Activated CD4-positive, CD25-positive, alpha-beta regulatory T cell treated with anti-CD3 and anti-CD28 coated beads, Interleukin-2, amount 50 U/mL, for 16 hours (primary cell): Measurements from ENCODE around the gene ADAMTS18.

Experiments used
- DNase-seq: peaks from one replicate; pipeline ENCODE4 v3.0.0-alpha.2; 2020; ENCODE audit warnings: low read depth, low spot score

ADAMTS18 gene

GRCh38 chr16:77437859-77438258 lies 3.0 kb upstream of the ADAMTS18 start:
- DNase-seq, result no peak

- no peak for DNase-seq
Measured at GRCh38 chr16:77435272-77435820, 512 bp upstream of the ADAMTS18 start.

DNA sequence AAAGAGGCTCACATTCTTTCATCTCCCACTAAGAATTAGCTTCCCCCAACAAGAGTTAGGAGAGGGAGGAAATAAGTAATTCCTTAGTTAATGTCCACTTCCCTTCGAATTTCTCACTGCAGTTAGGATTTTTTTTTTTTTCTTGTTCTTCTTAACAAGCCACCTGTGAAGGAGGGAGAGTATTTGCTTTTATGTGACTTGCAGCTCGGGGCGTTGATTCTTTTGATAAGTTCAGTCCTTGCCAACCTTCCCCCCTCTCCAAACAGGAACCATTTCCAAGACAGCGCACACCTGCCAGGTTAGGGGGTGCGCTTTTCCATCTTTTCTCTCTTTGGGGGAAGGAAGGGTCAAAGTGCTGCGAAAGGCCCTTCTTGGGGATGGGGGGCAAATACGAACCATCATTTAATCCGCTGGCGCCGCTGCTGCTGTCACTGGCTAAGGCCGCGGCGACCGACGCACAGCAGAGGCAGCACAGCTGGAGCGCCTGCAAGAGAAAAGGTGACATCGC lies 758 bp downstream of the ADAMTS18 start:
- DNase-seq, result no peak

- no peak for DNase-seq
Measured at GRCh38 chr16:77433146-77433545, 1.7 kb downstream of the ADAMTS18 start.

- DNase-seq, result no peak
Measured at GRCh38 chr16:77432264-77432663, 2.6 kb downstream of the ADAMTS18 start.

GRCh38 chr16:77430787-77431585 lies 3.8 kb downstream of the ADAMTS18 start:
- no peak for DNase-seq

DNA sequence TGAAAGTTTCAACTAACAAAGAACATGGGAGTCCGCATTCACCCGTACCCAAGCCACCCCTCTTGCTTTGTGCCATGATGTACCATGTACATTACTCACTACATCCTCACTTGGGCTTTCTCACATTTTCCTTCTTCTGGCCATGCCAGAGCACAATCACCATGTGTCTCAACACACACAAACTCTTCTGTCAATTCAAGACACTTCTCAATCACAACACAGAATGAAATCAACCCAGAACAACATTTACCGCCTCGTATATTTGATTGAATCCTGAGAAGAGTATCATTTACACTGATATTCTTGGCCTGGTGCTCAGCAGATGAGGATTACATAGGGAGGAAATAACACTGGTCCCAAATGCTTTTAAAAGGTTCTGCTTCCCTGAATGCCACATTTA lies 4.5 kb downstream of the ADAMTS18 start:
- no peak for DNase-seq

GRCh38 chr16:77424871-77425604 lies 9.8 kb downstream of the ADAMTS18 start:
- no peak for DNase-seq

DNA sequence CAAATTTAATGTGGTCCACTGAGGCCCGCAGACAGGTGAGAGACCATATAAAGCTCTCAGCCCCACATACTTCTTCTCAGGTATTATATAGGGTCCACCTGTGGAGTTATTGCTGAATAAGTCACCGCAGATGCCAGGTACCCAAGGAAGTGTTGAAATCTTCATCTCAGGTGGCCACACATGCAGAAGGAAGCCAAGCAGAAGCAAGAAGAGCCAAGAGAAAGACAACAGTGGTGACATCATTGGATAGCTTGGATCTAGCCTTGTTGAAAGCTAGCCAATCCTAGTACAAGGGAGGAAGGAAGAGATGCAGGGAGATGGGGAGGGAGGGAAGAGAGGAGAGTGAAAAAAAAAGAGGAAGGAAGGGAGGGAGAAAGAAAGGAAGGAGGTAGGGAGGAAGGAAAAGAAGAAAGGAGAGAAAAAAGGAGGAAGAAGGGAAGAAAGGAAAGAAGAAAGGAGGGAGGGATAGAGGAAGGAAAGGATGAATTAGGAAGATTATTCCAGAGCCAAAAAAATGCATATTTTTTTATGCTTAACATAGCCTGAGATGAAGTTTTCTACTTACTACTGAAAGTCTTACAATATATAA lies 12.5 kb downstream of the ADAMTS18 start:
- DNase-seq, result no peak

DNA sequence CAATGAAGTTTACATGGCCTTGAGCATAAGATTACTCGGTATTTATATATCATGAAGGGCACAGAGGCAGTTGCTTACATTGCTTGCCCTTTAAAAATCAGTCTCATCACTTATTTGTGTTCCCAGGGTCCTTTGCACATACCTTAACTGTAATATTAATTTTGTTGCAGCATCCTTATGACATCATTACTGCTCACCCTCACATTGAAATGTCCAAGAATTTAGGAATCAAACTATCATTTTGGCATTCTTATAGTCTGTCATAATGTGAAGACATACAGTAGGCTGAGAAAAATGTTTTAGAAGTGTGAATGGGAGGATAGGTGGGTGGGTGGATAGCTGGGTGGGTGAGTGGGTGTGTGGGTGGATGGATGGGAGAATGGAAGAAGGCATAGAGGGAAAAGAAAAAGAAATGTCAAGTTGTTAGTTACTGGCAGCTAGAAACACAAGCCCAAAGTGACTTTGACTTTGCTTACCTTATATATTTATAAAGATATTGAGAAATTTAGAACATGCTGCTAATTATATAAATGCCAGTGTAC lies 17.8 kb downstream of the ADAMTS18 start:
- DNase-seq, result no peak

- no peak for DNase-seq
Measured at GRCh38 chr16:77414752-77415231, 20.0 kb downstream of the ADAMTS18 start.

GRCh38 chr16:77410449-77410848 lies 24.4 kb downstream of the ADAMTS18 start:
- no peak for DNase-seq

DNA sequence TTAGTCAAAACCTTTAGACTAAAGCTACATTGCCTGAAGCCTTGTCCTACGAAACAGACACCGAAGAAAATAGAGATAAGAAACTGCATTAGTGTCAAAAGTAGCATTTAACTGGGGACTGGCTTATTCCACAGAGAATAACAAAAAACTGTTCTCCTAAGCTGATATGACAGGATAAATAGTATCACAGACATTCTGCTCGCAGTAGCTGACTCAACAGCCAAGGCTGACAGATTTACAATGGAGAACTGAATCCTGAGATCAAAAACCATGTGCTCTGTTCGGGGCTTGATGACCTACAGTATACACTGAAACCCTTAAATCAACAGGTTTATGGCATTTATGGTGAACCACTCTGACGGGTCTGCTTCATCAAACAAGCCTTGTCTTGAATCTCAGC lies 25.5 kb downstream of the ADAMTS18 start:
- no peak for DNase-seq

DNA sequence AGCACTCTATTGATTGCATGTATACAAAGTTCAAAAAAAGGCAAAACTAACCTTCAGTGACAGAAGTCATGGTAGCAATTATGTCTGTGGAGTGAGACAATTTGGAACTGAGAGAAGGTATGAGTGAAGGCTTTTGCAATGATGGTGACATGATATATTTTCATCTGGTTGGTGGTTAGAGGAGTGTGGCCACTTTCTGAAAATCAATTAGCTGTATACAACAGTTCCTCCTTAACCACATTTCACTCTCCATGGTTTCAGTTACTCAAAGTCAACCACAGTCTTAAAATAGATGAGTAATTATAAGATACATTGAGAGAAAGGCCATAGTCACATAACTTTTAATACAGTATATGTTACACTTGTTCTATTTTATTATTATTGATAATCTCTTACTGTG lies 26.2 kb downstream of the ADAMTS18 start:
- DNase-seq, result no peak

GRCh38 chr16:77406680-77407079 lies 28.2 kb downstream of the ADAMTS18 start:
- no peak for DNase-seq

GRCh38 chr16:77404775-77405174 lies 30.1 kb downstream of the ADAMTS18 start:
- no peak for DNase-seq

DNA sequence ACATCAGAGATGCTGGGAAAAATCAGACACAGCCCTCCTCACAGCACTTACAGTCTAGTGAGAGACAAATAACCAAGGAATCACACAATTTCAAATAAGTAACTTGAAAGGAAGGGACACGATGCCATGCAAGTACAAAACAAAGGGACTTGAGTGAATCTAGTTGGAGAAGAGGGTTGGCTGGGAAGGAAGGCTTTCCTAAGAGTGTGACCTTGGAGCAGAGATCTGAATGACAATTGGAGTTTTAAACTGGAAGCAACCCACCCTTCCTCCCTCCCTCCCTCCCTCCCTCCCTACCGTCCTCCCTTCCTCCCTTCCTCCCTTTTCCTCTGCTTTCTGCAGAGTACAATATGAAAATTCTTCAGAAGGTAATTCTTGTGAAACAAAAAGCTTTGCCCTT lies 31.1 kb downstream of the ADAMTS18 start:
- no peak for DNase-seq

GRCh38 chr16:77402672-77403071 lies 32.2 kb downstream of the ADAMTS18 start:
- DNase-seq, result no peak

DNA sequence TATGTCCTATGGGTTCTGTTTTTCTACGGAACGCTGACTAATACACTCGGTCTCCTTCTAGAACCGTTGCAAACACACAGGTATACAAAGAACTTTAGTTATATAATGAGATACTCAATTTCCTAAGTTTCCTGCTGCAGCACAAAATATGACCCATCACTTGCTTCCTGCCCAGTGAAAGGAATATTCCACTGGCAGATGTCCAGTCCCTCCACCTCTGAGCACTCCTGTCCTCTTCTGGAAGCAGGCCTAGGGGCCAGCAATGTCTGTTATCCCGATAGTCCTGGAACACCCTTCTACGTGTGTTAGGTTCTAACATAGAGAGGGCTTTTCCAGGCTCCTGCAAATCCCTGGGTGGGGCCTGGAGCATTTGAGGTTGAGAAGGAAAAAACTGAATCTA lies 32.7 kb downstream of the ADAMTS18 start:
- DNase-seq, result no peak

GRCh38 chr16:77399546-77399945 lies 35.3 kb downstream of the ADAMTS18 start:
- DNase-seq, result no peak

GRCh38 chr16:77399066-77399465 lies 35.8 kb downstream of the ADAMTS18 start:
- DNase-seq, result no peak

GRCh38 chr16:77398495-77398894 lies 36.3 kb downstream of the ADAMTS18 start:
- DNase-seq, result no peak
